CD4-positive, alpha-beta T cell treated with Interferon gamma for 1 hour (primary cell): ENCODE measurements around the gene RBM39.

Experiments used
- DNase-seq: peaks from one replicate; pipeline ENCODE4 v3.0.0-alpha.2; 2020

RBM39 gene

DNA sequence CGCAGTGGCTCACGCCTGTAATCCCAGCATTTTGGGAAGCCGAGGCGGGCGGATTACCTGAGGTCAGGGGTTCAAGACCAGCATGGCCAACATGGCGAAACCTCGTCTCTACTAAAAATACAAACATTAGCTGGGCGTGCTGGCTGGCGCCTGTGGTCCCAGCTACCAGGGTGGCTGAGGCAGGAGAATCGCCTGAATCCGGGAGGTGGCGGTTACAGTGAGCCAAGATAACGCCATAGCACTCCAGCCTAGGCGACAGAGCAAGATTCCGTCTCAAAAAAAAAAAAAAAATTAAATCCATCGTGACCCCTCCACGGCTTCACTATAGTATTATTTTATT lies 76.1 kb downstream of the RBM39 start:
- no peak for DNase-seq

DNA sequence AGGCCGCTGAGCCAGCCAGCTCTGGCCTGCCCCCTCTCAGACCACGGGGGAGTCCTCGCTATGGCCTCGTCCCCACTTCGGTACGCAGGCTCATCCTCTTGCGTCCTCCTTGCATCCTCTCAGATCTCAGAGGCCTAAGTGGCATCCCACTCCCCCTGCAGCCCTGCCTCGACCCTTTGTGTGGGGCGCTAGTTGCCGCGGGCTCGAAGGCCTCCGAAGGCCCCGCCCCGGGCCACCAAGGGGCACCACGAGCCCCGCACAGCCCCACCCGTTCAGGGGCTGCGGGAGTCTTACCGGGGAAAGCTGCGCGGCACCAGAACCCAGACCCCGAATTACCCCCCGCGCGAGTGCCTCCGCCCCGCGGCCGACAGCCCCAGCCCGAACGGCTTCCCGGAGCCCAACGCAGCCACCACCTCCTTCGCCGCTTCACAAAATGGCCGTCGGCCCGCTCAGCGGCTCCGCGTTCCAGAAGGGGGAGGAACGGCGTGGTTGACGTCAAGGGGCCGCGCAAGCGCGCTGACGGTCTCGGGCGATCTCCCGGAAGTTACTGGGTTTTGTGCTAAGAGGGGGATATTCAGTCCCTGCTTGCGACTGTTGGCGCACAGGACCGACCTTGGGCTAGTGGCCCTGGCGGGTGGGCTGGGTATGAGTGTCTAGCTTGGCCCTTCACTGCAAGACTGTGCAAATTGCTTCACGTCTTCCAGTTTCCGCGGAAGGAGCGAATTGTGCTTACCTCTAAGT lies 77.4 kb downstream of the RBM39 start, which contains the start of the genes CPNE1 and RBM12:
TSS of gene CPNE1 (minus strand) at position 435 of the 741 bp plus-strand sequence. CDS start 31,977 bp downstream, outside the sequence.
TSS of gene RBM12 (minus strand) at position 435 of the 741 bp plus-strand sequence. CDS start 9,578 bp downstream, outside the sequence.
- DNase-seq: peak; percentile 93

- peak; percentile 77 for DNase-seq
These were observed 78.3 kb downstream of the RBM39 start for GRCh38 chr20:35663516-35664465.

- no peak for DNase-seq
These were observed 79.5 kb downstream of the RBM39 start for GRCh38 chr20:35662551-35662950.

DNA sequence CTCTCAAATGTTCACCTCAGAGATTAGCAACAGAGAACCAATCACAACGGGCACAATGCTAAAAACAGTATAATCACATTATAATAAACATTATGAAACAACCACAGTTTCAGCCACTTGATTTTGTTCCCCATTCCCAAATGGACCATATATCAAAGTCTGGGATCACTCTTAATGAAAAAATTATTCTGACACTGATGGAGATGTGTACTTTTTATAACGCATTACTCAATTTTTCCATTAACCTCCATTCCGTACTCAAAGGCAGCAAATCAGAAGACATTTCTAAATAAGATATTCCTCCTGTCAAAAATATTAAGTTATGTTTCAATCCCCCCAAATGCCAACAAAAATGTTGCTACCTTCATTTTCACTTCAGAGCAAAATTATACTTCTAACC lies 80.2 kb downstream of the RBM39 start:
- DNase-seq: no peak

DNA sequence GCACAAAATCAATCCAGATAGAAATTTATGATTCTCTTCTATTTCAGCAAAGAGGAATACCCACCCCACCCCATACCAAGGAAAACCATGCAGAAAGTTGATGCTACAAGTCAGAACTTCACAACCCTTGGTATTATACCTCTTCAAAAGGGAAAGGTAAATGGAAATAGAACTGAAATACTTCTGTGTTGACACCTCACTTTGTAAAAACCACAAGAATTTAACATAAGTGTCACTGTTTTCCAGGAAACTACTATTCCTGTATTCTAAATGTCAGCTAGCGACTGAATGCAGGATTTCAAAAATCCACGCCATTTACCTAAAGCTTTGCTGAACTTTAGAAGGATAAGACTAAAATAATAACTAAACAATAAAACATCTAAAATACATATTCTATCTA lies 81.0 kb downstream of the RBM39 start:
- no peak for DNase-seq

DNA sequence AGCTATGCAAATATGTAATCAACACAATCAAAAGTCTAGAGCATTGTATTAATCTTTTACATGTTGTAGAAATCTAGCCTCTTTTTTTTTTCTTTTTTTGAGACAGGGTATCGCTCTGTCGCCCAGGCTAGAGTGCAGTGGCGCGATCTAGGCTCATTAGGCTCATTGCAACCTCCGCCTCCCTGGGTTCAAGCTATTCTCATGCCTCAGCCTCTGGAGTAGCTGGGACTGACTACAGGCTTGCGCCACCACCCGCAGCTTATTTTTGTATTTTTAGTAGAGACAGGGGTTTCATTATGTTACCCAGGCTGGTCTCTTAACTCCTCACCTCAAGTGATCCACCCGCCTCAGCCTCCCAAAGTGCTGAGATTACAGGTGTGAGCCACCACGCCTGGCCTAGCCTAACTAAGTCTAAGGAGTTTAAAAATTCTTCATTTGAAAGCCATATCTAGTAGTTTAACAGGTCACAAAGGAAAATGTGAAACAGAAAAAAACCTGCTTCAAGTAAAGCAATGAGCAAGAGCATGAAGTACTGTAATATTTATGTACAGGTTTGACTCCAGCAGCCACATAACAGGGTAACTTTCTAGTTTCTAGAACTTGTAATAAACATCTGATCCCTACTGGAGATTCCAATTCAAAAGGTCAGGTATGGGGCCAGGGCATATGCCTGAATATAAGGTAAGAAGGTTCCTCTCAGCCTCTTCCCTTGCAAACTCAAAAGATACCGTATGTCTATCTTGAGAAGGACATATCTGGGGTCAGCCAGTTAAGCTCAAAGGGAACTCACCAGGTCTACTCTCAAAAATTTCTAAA lies 81.7 kb downstream of the RBM39 start:
- DNase-seq: no peak

DNA sequence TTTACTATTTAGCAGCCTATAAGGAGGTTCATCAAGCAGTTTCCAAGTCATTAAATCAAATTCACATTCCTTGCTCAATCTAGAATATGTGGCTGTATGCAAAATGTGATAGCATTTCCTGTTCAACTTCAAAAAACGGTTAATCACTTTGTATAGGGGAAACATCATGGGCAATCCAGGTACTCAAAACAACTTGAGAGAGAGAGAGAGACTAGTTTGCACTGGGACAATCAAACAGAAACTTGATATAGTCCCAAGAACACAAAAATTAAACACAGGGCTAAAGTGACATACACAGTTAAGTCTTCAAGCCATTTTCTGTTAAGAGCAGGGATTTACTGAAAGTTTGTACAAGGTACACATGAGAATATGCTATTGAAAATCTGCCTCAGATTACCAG lies 84.8 kb downstream of the RBM39 start:
- DNase-seq: no peak

GRCh38 chr20:35654415-35654814 lies 87.6 kb downstream of the RBM39 start:
- no peak for DNase-seq

DNA sequence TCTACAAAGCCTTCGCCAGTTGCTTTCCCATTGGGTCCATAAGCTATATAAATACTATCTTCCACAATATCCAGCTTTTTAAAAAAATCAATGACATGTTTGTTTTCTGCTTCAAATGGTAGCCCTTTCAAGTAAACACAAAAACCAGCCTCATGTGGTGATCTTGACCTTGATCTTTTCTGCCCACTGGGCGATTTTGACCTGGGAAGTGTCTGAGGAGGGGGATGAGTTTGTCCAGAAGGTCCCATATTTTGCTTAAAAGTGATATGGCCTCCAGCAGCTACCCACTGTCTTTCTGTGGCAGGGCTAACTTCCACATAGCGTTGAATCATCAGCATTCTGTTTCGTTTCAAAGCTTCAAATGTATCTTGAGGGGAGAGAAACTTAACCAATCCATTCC lies 88.2 kb downstream of the RBM39 start:
- no peak for DNase-seq
